Inflammatory macrophage treated with lipopolysaccharide for 4 hours (primary cell): ENCODE data around the gene GAS6.

Experiments used
- DNase-seq: peaks from one replicate; pipeline ENCODE4 v3.0.0-alpha.2; 2020

GAS6 gene

DNA sequence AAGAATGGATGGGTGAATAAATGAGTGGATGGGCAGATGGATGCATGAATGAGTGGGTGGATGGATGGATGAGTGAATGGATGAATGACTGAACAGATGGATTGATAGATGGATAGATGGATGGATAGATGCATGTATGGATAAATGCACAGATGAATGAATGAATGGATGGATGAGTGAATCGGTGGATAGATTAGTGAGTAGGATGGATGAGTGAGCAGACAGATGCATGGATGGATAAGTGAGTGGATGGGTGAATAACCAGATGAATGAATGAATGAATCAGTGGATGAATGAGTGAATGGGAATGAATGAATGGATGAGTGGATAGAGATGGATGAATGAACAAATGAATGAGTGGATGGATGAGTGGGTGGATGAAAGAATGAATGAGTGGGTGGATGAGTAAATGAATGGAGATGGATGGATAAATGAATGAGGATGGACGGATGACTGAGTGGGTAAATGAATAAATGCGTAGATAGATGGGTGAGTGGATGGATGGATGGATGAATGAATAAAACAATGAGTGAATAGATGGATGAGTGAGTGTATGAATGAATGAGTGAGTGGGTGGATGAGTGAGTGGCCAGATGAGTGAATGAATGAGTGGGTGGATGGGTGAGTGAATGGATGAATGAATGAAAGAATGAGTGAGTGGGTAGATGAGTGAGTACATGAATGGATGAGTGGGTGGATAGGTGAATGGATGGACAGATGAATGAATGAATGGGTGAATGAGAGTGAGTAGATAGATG is 13.0 kb downstream of the GAS6 start:
- no peak for DNase-seq

- DNase-seq, result no peak
Measured at GRCh38 chr13:113849981-113850721, 13.7 kb downstream of the GAS6 start.

GRCh38 chr13:113849546-113849945 is 14.3 kb downstream of the GAS6 start:
- no peak for DNase-seq

DNA sequence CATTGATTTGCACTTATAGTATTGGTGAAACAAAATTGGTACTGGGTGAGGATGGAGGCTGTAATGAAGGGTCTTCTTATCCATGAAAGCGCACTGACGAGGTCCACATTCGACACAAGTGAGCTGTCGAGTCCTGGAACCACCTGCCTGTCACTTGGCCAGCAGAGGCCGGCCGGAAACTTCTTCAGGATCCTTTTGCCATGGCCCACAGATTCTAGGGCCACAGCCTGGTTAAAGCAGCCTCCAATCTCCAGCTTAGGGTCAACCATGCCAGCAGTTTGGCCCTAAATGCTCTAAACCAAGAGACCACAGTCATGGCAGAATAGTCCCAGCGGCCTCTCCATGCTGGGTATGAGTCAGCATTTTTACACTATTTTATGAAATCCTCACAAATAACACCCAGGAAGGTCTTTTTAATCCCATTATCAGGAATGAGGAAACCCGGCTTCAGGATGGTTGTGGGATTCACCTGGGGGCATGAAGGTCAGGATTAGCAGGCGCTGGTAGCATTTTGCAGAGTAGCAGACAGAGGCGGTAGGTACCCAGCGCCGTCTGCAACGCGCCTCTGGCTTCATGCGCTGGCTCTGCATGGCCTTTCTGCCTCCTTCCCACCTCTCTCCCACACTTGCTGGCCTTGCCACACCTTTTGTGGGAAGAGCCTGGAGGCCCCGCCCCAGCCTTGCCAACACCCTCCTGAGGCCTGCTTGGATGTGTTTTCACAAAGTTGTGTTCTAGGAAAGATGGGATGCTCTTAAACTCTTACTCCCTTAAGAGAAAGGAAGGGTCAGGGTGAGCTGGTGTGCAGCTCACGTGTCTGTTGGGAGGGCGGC is 15.2 kb downstream of the GAS6 start:
- DNase-seq, result no peak

DNA sequence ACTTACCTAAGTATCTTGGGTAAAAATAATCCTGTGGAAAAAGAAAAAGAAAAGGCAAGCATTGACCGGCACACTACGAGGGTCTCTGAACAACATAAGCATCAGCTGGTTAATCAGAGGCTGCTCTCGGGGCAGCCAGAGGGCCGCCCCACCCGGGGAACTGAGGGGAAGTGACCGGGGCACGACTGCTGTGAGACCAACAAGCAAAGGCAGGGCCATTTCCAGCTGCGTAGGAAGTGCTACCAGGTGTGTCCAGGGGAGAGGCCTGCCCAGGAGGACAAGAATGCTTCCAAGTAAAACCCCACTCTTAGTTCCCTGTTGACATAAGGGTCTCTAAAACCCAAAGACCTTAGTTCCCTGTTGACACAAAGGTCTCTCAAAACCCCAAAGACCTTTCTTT is 15.9 kb downstream of the GAS6 start:
- no peak for DNase-seq

DNA sequence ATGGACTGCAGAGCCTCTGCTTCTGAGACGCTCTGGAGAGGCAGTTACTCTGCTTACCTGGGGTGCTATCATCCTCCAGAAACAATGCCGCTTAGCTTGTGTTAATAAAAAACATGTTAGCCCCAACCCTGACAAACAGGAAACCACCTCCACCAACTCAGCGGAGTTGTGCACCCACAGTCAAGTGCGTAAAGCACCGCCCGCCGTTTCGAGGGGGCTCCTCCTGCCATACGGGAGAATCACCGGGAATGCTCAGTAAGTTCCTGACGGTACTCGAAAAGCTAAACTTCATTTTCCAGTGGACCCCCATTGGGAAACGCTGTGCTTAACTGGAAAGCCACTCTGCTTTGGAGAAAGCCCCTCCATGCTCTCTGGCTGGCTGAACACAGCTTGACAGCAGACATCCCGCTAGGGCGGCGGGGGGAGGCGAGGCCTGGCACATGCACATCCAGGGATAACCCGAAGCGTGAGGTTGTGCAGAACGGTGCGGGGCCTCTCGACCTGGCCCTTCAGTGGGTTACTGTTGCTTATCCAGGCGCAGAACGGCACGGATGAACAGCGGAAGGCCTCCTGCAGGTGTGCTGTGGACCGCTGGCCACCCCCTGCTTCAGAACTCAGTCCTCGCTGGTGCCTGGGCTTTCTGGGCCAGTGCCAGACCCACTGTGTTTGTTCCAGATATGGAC is 17.1 kb downstream of the GAS6 start:
- DNase-seq, result no peak

GRCh38 chr13:113845723-113846635 is 17.9 kb downstream of the GAS6 start:
- no peak for DNase-seq

GRCh38 chr13:113845055-113845454 is 18.8 kb downstream of the GAS6 start:
- DNase-seq, result no peak

GRCh38 chr13:113843864-113844556 is 19.9 kb downstream of the GAS6 start:
- peak; percentile 8 for DNase-seq

DNA sequence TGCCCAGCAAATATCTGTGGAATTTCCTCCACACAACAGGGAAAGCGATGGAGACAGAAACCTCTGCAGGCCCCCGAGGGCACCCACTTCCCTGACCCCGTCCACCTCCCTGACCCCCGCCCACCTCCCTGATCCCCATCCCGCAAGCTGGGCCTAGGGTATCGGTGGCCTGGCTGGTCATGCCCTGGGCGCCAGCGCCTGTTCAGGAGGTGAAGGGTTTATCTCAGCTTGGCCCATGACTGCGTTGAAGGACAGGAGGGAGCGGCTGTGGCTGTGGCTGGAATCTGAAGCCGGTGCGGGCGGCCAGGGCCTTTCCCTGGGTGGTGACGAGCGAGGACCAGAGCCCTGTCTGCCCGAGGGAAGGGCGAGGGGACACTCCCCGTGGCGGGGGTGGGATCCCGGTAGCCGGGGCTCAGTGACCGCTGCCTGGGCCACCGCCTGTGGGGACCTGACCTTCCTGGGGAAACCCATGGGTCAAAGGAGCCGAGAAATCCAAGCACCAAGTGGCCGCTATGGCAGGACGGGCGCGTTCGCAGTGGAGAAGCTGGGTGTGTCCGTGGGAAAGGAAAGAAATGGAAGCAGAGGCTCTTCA is 20.7 kb downstream of the GAS6 start:
- DNase-seq, result no peak

GRCh38 chr13:113842336-113843062 is 21.4 kb downstream of the GAS6 start:
- DNase-seq, result no peak

DNA sequence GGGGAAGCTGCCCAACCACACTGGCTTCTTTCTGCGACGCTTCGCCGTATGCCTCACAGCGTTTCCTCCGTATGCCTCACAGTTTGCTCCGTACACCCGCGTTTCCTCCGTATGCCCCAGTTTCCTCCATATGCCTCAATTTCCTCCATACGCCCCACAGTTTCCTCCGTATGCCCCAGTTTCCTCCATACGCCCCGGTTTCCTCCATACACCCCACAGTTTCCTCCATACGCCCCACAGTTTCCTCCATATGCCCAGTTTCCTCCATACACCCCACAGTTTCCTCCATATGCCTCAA is 22.6 kb downstream of the GAS6 start:
- no peak for DNase-seq

- no peak for DNase-seq
Measured at GRCh38 chr13:113840541-113841352, 23.1 kb downstream of the GAS6 start.

- no peak for DNase-seq
Measured at GRCh38 chr13:113839536-113840204, 24.2 kb downstream of the GAS6 start.

GRCh38 chr13:113838711-113839201 is 25.1 kb downstream of the GAS6 start:
- DNase-seq, result no peak

DNA sequence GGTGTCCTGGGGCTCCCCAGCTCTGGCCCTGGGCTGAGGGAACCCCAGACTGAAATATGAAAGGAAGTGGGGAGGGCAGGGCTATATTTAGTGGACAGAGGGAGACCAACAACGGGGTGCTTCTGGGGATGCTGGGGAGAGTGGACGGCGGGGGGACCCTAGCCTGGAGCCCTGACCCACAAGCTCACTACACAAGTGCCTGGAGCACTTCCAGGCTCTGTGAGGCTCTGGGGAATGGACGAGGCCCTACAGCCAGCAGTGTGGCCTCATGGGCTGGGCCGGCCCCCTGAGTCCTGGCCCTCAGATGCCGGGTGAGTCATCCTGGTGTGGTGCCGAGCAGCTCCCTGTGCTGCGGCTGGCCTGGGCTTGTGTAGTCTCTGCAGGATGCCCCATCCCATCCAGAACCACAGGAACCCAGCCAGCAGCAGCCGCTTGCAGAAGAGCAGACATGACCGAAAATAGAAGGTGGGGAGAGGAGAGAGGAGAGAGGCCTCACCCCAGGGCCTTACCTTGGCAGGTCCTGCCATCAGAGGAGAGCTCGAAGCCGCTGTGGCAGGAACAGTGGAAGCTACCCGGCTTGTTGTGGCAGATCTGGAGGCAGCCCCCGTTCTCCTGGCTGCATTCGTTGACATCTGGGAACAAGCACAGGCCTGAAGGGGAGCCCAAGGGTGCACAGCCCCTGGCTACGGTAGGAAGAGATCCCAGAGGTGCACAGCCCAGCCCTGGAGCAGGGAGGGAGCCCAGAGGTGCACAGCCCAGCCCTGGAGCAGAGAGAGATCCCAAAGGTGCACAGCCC is 26.1 kb downstream of the GAS6 start:
- DNase-seq, result no peak

GRCh38 chr13:113836768-113837559 is 26.9 kb downstream of the GAS6 start:
- no peak for DNase-seq
